Measurements from ENCODE around the gene PTGDR2. TPM values are rescaled to one million over a fixed set of nuclear protein-coding genes. Genes with fewer than 3 reads are reported as not detected.

PTGDR2 gene
- polyA plus RNA-seq (2012; ENCODE audit: insufficient read depth, insufficient read length, low read depth): 0.20 TPM

- DNase-seq: no peak
- H3K36me3 ChIP-seq: no peaks in the 10 kb centered on the region; the same call in 1 of the 2 replicates
- no peaks in the 10 kb centered on the region for H3K27me3 ChIP-seq
- H3K9me3 ChIP-seq: no peaks in the 10 kb centered on the region
- no peaks in the 10 kb centered on the region for H3K4me1 ChIP-seq
- H3K4me3 ChIP-seq (ENCODE audit: low read depth, low read length): no peak within 1 kb of the TSS
- no peak for TF ChIP-seq CTCF (IDR thresholded peaks at IDR 0.05; ENCODE audit: low read depth, low read length)
Measured at GRCh38 chr11:60855726-60856633, at the start of gene PTGDR2. PTGDR2 (minus strand) TSS chr11:60855950; CDS start chr11:60853722, 2,228 bp downstream.

GRCh38 chr11:60905047-60905446, 49.3 kb upstream of the PTGDR2 start:
- no peak for TF ChIP-seq CTCF (IDR thresholded peaks at IDR 0.05; ENCODE audit: low read depth, low read length)
- Histone ChIP-seq H3K4me1 (no peaks in the 10 kb centered on the region), H3K9me3 (no peaks in the 10 kb centered on the region), H3K36me3 (peaks cover 11% of the 10 kb centered on the region), H3K4me3 (ENCODE audit: low read depth, low read length) (peak overlapping the region; percentile 63), H3K27me3 (no peaks in the 10 kb centered on the region)
- peak; percentile 21 for DNase-seq

DNA sequence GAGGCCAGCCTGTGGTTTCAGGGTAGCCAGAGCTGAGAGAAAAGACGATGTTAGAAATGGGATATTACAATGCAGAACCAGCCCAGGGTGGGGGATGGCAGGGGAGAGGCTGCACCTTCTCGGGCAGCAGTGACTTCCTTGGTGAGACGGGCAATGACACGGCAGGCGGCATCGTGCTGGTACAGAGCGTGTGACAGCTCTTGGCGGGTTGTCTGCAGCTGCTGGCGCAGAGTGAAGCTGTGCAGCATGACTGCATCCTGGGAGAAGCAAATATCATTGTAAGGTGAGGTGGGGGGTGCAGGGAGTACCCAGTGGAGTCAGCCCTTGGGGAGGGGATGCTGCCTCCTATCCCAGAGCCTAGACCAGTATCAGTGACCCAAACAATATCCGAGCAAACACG, 46.9 kb upstream of the PTGDR2 start:
- H3K9me3 ChIP-seq: no peaks in the 10 kb centered on the region
- DNase-seq: no peak
- TF ChIP-seq CTCF (IDR thresholded peaks at IDR 0.05; ENCODE audit: low read depth, low read length): no peak
- H3K36me3 ChIP-seq: peaks cover 28% of the 10 kb centered on the region
- no peak overlapping the region for H3K4me3 ChIP-seq (ENCODE audit: low read depth, low read length)
- no peaks in the 10 kb centered on the region for H3K27me3 ChIP-seq
- H3K4me1 ChIP-seq: no peaks in the 10 kb centered on the region

- no peak for DNase-seq
- no peak for TF ChIP-seq CTCF (IDR thresholded peaks at IDR 0.05; ENCODE audit: low read depth, low read length)
- Histone ChIP-seq H3K9me3 (no peaks in the 10 kb centered on the region), H3K4me3 (ENCODE audit: low read depth, low read length) (no peak overlapping the region), H3K27me3 (no peaks in the 10 kb centered on the region), H3K36me3 (peaks cover 43% of the 10 kb centered on the region), H3K4me1 (no peaks in the 10 kb centered on the region)
Measured at GRCh38 chr11:60900673-60901404, 45.1 kb upstream of the PTGDR2 start.

GRCh38 chr11:60899977-60900376, 44.2 kb upstream of the PTGDR2 start:
- no peak overlapping the region for H3K4me3 ChIP-seq (ENCODE audit: low read depth, low read length)
- peaks cover 43% of the 10 kb centered on the region for H3K36me3 ChIP-seq
- H3K27me3 ChIP-seq: no peaks in the 10 kb centered on the region
- DNase-seq: no peak
- H3K4me1 ChIP-seq: no peaks in the 10 kb centered on the region
- TF ChIP-seq CTCF (IDR thresholded peaks at IDR 0.05; ENCODE audit: low read depth, low read length): no peak
- no peaks in the 10 kb centered on the region for H3K9me3 ChIP-seq
